ENCODE measurements around the gene TRIM26.

The TRIM26 gene

GRCh38 chr6:30234356-30234755, 21.1 kb upstream of the TRIM26 start:
- Histone ChIP-seq H3K9me2 (replicated peaks; ENCODE audit: control insufficient read depth, low read length) (no peaks in the 10 kb centered on the region), H4K20me1 (ENCODE audit: control insufficient read depth, insufficient read depth, low read depth, low read length) (no peaks in the 10 kb centered on the region), H3K9me3 (ENCODE audit: control insufficient read depth, insufficient read depth, low read length) (no peaks in the 10 kb centered on the region), H3K79me2 (ENCODE audit: control insufficient read depth, low read length) (no peaks in the 10 kb centered on the region), H3K4me2 (ENCODE audit: low read length) (no peak overlapping the region), H3F3A (ENCODE audit: control insufficient read depth, insufficient read depth) (no peaks in the 10 kb centered on the region), H3K4me3 (ENCODE audit: low read length) (no peak overlapping the region), H3K27me3 (ENCODE audit: control insufficient read depth, low read length) (peaks cover 29% of the 10 kb centered on the region), H3K27ac (ENCODE audit: low read depth, low read length) (no peak overlapping the region), H3K36me3 (ENCODE audit: control insufficient read depth, low read length) (no peaks in the 10 kb centered on the region), H3K4me1 (ENCODE audit: control insufficient read depth, low read length) (no peaks in the 10 kb centered on the region)
- TF ChIP-seq CTCF (IDR thresholded peaks at IDR 0.05; ENCODE audit: low read depth, low read length, poor library complexity, severe bottlenecking), result no peak
- TF ChIP-seq EZH2phosphoT487 (IDR thresholded peaks at IDR 0.05; ENCODE audit: borderline replicate concordance, low read length), result no peak

GRCh38 chr6:30231067-30231466, 17.9 kb upstream of the TRIM26 start:
- Histone ChIP-seq H4K20me1 (ENCODE audit: control insufficient read depth, insufficient read depth, low read depth, low read length) (no peaks in the 10 kb centered on the region), H3K9me3 (ENCODE audit: control insufficient read depth, insufficient read depth, low read length) (no peaks in the 10 kb centered on the region), H3K36me3 (ENCODE audit: control insufficient read depth, low read length) (no peaks in the 10 kb centered on the region), H3K27me3 (ENCODE audit: control insufficient read depth, low read length) (peaks cover 23% of the 10 kb centered on the region), H3F3A (ENCODE audit: control insufficient read depth, insufficient read depth) (no peaks in the 10 kb centered on the region), H3K79me2 (ENCODE audit: control insufficient read depth, low read length) (no peaks in the 10 kb centered on the region), H3K9me2 (replicated peaks; ENCODE audit: control insufficient read depth, low read length) (no peaks in the 10 kb centered on the region), H3K4me3 (ENCODE audit: low read length) (no peak overlapping the region), H3K27ac (ENCODE audit: low read depth, low read length) (no peak overlapping the region), H3K4me2 (ENCODE audit: low read length) (no peak overlapping the region), H3K4me1 (ENCODE audit: control insufficient read depth, low read length) (no peaks in the 10 kb centered on the region)
- TF ChIP-seq CTCF (IDR thresholded peaks at IDR 0.05; ENCODE audit: low read depth, low read length, poor library complexity, severe bottlenecking) (no peak), EZH2phosphoT487 (IDR thresholded peaks at IDR 0.05; ENCODE audit: borderline replicate concordance, low read length) (no peak)

GRCh38 chr6:30227763-30228487, 14.7 kb upstream of the TRIM26 start:
- H3K36me3 ChIP-seq (ENCODE audit: control insufficient read depth, low read length), result no peaks in the 10 kb centered on the region
- H3K4me2 ChIP-seq (ENCODE audit: low read length), result no peak overlapping the region
- no peaks in the 10 kb centered on the region for H3F3A ChIP-seq (ENCODE audit: control insufficient read depth, insufficient read depth)
- H3K79me2 ChIP-seq (ENCODE audit: control insufficient read depth, low read length), result no peaks in the 10 kb centered on the region
- H3K9me2 ChIP-seq (replicated peaks; ENCODE audit: control insufficient read depth, low read length), result no peaks in the 10 kb centered on the region
- no peaks in the 10 kb centered on the region for H4K20me1 ChIP-seq (ENCODE audit: control insufficient read depth, insufficient read depth, low read depth, low read length)
- H3K4me3 ChIP-seq (ENCODE audit: low read length), result no peak overlapping the region
- no peak overlapping the region for H3K27ac ChIP-seq (ENCODE audit: low read depth, low read length)
- peaks cover 18% of the 10 kb centered on the region for H3K27me3 ChIP-seq (ENCODE audit: control insufficient read depth, low read length)
- peaks cover 11% of the 10 kb centered on the region for H3K9me3 ChIP-seq (ENCODE audit: control insufficient read depth, insufficient read depth, low read length)
- no peak for TF ChIP-seq CTCF (IDR thresholded peaks at IDR 0.05; ENCODE audit: low read depth, low read length, poor library complexity, severe bottlenecking)
- no peak for TF ChIP-seq EZH2phosphoT487 (IDR thresholded peaks at IDR 0.05; ENCODE audit: borderline replicate concordance, low read length)
- H3K4me1 ChIP-seq (ENCODE audit: control insufficient read depth, low read length), result no peaks in the 10 kb centered on the region

Data from DOHH2 (cell line).